ENCODE measurements around the gene ZNF81.
"Not testable (repeated sequence)": the region's sequence is repeated elsewhere in the genome, so short reads cannot be mapped to it uniquely, and the experiment has no call there.

Gene ZNF81

GRCh38 chrX:47936940-47937317 is 100.2 kb downstream of the ZNF81 start:
- H3K4me3 Mint-ChIP-seq, result no peak overlapping the region
- no peaks in the 10 kb centered on the region for H3K36me3 Mint-ChIP-seq
- H3K27ac Mint-ChIP-seq, result no peak overlapping the region
- H3K9me3 Mint-ChIP-seq, result no peaks in the 10 kb centered on the region
- DNase-seq (ENCODE audit: low spot score in 2 of 2) (no peak), ATAC-seq (no peak)
- no peaks in the 10 kb centered on the region for H3K4me1 Mint-ChIP-seq

- Mint-ChIP-seq H3K9me3 (peaks cover 2% of the 10 kb centered on the region), H3K4me3 (no peak overlapping the region), H3K4me1 (no peaks in the 10 kb centered on the region), H3K36me3 (no peaks in the 10 kb centered on the region), H3K27ac (no peak overlapping the region)
- ATAC-seq (no peak), DNase-seq (ENCODE audit: low spot score in 2 of 2) (no peak)
These were observed 103.7 kb downstream of the ZNF81 start for GRCh38 chrX:47940448-47940847.

GRCh38 chrX:47941423-47941822 is 104.7 kb downstream of the ZNF81 start:
- ATAC-seq (peak; percentile 86), DNase-seq (ENCODE audit: low spot score in 2 of 2) (no peak)
- no peaks in the 10 kb centered on the region for H3K4me1 Mint-ChIP-seq
- no peak overlapping the region for H3K4me3 Mint-ChIP-seq
- H3K27ac Mint-ChIP-seq, result no peak overlapping the region
- H3K9me3 Mint-ChIP-seq, result peaks cover 2% of the 10 kb centered on the region
- H3K36me3 Mint-ChIP-seq, result no peaks in the 10 kb centered on the region

- not testable (repeated sequence) for DNase-seq (ENCODE audit: low spot score in 2 of 2); H3K36me3 Mint-ChIP-seq; H3K4me3 Mint-ChIP-seq; ATAC-seq; H3K4me1 Mint-ChIP-seq; H3K9me3 Mint-ChIP-seq; H3K27ac Mint-ChIP-seq
These were observed 118.6 kb downstream of the ZNF81 start for GRCh38 chrX:47955295-47955694.

DNA sequence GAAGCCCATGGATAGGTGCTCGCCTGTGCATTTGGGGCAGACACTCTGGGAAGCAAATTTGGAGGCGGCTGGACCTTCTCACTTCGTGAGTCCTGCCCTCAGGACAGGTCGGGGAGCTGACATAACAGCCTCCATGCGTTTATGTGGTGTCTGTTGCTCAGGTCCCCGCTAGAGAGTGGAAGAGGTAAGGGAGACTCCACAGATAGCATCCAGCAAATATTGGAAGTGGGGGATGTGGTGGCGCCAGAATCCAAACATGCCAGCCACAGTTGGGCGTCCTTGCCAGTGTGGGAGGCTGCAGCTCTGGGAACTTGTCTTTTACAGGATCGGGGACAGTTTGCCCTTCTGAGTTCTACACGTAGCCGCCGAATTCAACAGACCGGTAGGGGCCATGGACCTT is 119.3 kb downstream of the ZNF81 start:
- H3K4me3 Mint-ChIP-seq, result no peak overlapping the region
- H3K27ac Mint-ChIP-seq, result no peak overlapping the region
- ATAC-seq, result no peak
- DNase-seq (ENCODE audit: low spot score in 2 of 2), result no peak
- no peaks in the 10 kb centered on the region for H3K4me1 Mint-ChIP-seq
- H3K36me3 Mint-ChIP-seq, result no peaks in the 10 kb centered on the region
- H3K9me3 Mint-ChIP-seq, result peaks cover 4% of the 10 kb centered on the region

GRCh38 chrX:47958206-47958605 is 121.5 kb downstream of the ZNF81 start:
- not testable (repeated sequence) for ATAC-seq; H3K36me3 Mint-ChIP-seq; H3K4me3 Mint-ChIP-seq; DNase-seq (ENCODE audit: low spot score in 2 of 2); H3K27ac Mint-ChIP-seq; H3K4me1 Mint-ChIP-seq; H3K9me3 Mint-ChIP-seq

GRCh38 chrX:47958761-47959342 is 122.2 kb downstream of the ZNF81 start:
- no peak overlapping the region for H3K27ac Mint-ChIP-seq
- DNase-seq (ENCODE audit: low spot score in 2 of 2) (no peak), ATAC-seq (peak; percentile 63)
- no peaks in the 10 kb centered on the region for H3K4me1 Mint-ChIP-seq
- H3K4me3 Mint-ChIP-seq, result no peak overlapping the region
- H3K9me3 Mint-ChIP-seq, result no peaks in the 10 kb centered on the region
- no peaks in the 10 kb centered on the region for H3K36me3 Mint-ChIP-seq

GRCh38 chrX:47960406-47960805 is 123.7 kb downstream of the ZNF81 start:
- ATAC-seq (no peak), DNase-seq (ENCODE audit: low spot score in 2 of 2) (no peak)
- Mint-ChIP-seq H3K4me1 (no peaks in the 10 kb centered on the region), H3K9me3 (no peaks in the 10 kb centered on the region), H3K36me3 (no peaks in the 10 kb centered on the region), H3K4me3 (no peak overlapping the region), H3K27ac (no peak overlapping the region)

- H3K36me3 Mint-ChIP-seq, result not testable (repeated sequence)
These were observed 125.1 kb downstream of the ZNF81 start for GRCh38 chrX:47961830-47962229.

GRCh38 chrX:47965526-47965925 is 128.8 kb downstream of the ZNF81 start:
- not testable (repeated sequence) for H3K4me3 Mint-ChIP-seq; H3K4me1 Mint-ChIP-seq; DNase-seq (ENCODE audit: low spot score in 2 of 2); H3K9me3 Mint-ChIP-seq; H3K27ac Mint-ChIP-seq; ATAC-seq; H3K36me3 Mint-ChIP-seq

More at GRCh38 chrX:47961830-47962229, 125.1 kb downstream of the ZNF81 start:
- not testable (repeated sequence) for H3K4me3 Mint-ChIP-seq; DNase-seq (ENCODE audit: low spot score in 2 of 2); H3K27ac Mint-ChIP-seq; ATAC-seq; H3K9me3 Mint-ChIP-seq; H3K4me1 Mint-ChIP-seq
